Kidney (tissue), 14 donors: ENCODE measurements around the gene MPRIP. TPM values are rescaled to one million over a fixed set of nuclear protein-coding genes. Genes with fewer than 3 reads are reported as not detected.

Experiments used
- DNase-seq, 5 donors: peaks; one replicate each; pipeline ENCODE4 v3.0.0-alpha.2; 2013 to 2020
- FAIRE-seq: peaks from 2 replicates; lab custom pipeline; 2012; peaks lifted over from hg19 to GRCh38; lab: Jason Lieb, UNC
- H3K27ac ChIP-seq, 2 donors: one replicate each; pipeline ENCODE4 v1.7.0; 2013; ENCODE audit warnings: low read depth in 2 of 2, low read length in 2 of 2, inconsistent platforms in 1 of 2
- H3K27me3 ChIP-seq: one replicate; pipeline ENCODE4 v1.7.1; 2013; ENCODE audit warnings: low read length, inconsistent platforms; ENCODE audit not compliant: control insufficient read depth, insufficient read depth
- H3K36me3 ChIP-seq, 3 donors: one replicate each; pipeline versions ENCODE4 v1.7.0 to v1.7.1; 2013; ENCODE audit warnings: low read length in 3 of 3, control low read depth in 1 of 3, inconsistent platforms in 1 of 3; ENCODE audit not compliant: insufficient read depth in 3 of 3, control insufficient read depth in 2 of 3
- H3K4me1 ChIP-seq, 3 donors: one replicate each; pipeline versions ENCODE4 v1.7.0 to v1.7.1; 2013; ENCODE audit warnings: low read length in 3 of 3, inconsistent platforms in 1 of 3, low read depth in 1 of 3; ENCODE audit not compliant: control insufficient read depth in 2 of 3, insufficient read depth in 2 of 3
- H3K4me3 ChIP-seq, 3 donors: one replicate each; pipeline versions ENCODE4 v1.7.0 to v1.8.1; 2013; ENCODE audit warnings: low read length in 3 of 3, control low read depth in 1 of 3, inconsistent platforms in 1 of 3
- H3K9ac ChIP-seq, 3 donors: one replicate each; pipeline versions ENCODE4 v1.7.0 to v1.7.1; 2013; ENCODE audit warnings: low read length in 3 of 3, control low read depth in 1 of 3, inconsistent platforms in 1 of 3
- H3K9me3 ChIP-seq, 3 donors: one replicate each; pipeline versions ENCODE4 v1.7.0 to v1.7.1; 2013; ENCODE audit warnings: low read length in 3 of 3, control low read depth in 1 of 3, inconsistent platforms in 1 of 3; ENCODE audit not compliant: control insufficient read depth in 2 of 3, insufficient read depth in 1 of 3
- CTCF ChIP-seq: IDR thresholded peaks from 3 replicates; pipeline ENCODE4 v1.5.1; 2012; ENCODE audit warnings: mild to moderate bottlenecking, moderate library complexity, borderline replicate concordance; ENCODE audit not compliant: insufficient read depth; ENCODE audit errors: extremely low read depth
- intact Hi-C: fragments of 100-400 bp; cut with DNase I; formaldehyde crosslinking; loops from one replicate; pipeline ENCODE4 v1.11.1; 2022
- polyA plus RNA-seq: library from polyadenylated mRNA; stranded (reverse); fragments of 350-450 nt; fragmentation: Illumina TruSeq; extraction: RNeasy Lipid Tissue Mini Kit (QIAGEN cat#74804); gene quantifications from one replicate; pipeline ENCODE4 v1.2.3, GENCODE V29; 2014; ENCODE audit warnings: low read depth, low replicate concordance; ENCODE audit not compliant: insufficient read depth
- total RNA-seq: library from RNA; stranded (reverse); fragmentation: NEBNext Ultra II Directional; extraction: Animal tissue kit (Norgen Biotek cat#: 25700); gene quantifications from one replicate; pipeline ENCODE4 v1.2.1, GENCODE V29; 2021
- donor health status: control.
- donor health status: control.
- donor health status: control.
- donor health status: control.
- donor health status: control.
- donor health status: DM: yes; HTN: yes; CAD: no.
- donor health status: Normal renal cell carcinoma (clear cell type).

The MPRIP gene
- total and polyA plus RNA-seq, 2 donors from 2014 or later = 120 to 250 TPM

- no peak overlapping the region for H3K27ac ChIP-seq
- TF ChIP-seq CTCF = no peak
- no peak for FAIRE-seq
- H3K9me3 ChIP-seq = no peaks in the 10 kb centered on the region
- no peaks in the 10 kb centered on the region for H3K4me1 ChIP-seq
- no peak overlapping the region for H3K4me3 ChIP-seq
- peak in 1 of 5 donors; percentile 54 for DNase-seq
- H3K36me3 ChIP-seq = peaks cover 2 to 54% (median 38%) of the 10 kb centered on the region in 3 donors
- H3K27me3 ChIP-seq = no peaks in the 10 kb centered on the region
- intact Hi-C loops = no loop called here
- no peak overlapping the region for H3K9ac ChIP-seq
Observed at GRCh38 chr17:17229416-17230384, 187.4 kb downstream of the MPRIP start.

GRCh38 chr17:17231621-17232302 lies 189.5 kb downstream of the MPRIP start:
- Histone ChIP-seq H3K9me3 (no peaks in the 10 kb centered on the region), H3K36me3 (peaks cover 0 to 34% (median 25%) of the 10 kb centered on the region in 3 donors), H3K27ac (no peak overlapping the region), H3K9ac (no peak overlapping the region), H3K4me1 (peaks cover 0 to 11% (median 0%) of the 10 kb centered on the region in 3 donors), H3K27me3 (no peaks in the 10 kb centered on the region), H3K4me3 (no peak overlapping the region)
- TF ChIP-seq CTCF = no peak
- DNase-seq (peak in 1 of 5 donors; percentile 47), FAIRE-seq (no peak)
- intact Hi-C loops = no loop called here

GRCh38 chr17:17232303-17232621 lies 190.0 kb downstream of the MPRIP start:
- Histone ChIP-seq H3K4me3 (no peak overlapping the region), H3K4me1 (peaks cover 0 to 11% (median 0%) of the 10 kb centered on the region in 3 donors), H3K9me3 (no peaks in the 10 kb centered on the region), H3K9ac (no peak overlapping the region), H3K36me3 (peaks cover 0 to 29% (median 23%) of the 10 kb centered on the region in 3 donors), H3K27me3 (no peaks in the 10 kb centered on the region), H3K27ac (no peak overlapping the region)
- intact Hi-C loops = no loop called here
- TF ChIP-seq CTCF = no peak
- DNase-seq (peak in 1 of 5 donors; percentile 22), FAIRE-seq (no peak)
